ENCODE results near the gene PRDM7. TPM values are rescaled to one million over a fixed set of nuclear protein-coding genes. Genes with fewer than 3 reads are reported as not detected.
"Not testable (repeated sequence)": the region's sequence is repeated elsewhere in the genome, so short reads cannot be mapped to it uniquely, and the experiment has no call there.

Gene PRDM7
- polyA plus RNA-seq, 10 donors: 0.11 to 0.14 TPM; not detected in 8

- DNase-seq: no peak
These were observed 61.4 kb downstream of the PRDM7 start for GRCh38 chr16:90015586-90016338.

- DNase-seq: no peak
These were observed 64.0 kb downstream of the PRDM7 start for GRCh38 chr16:90012991-90013745.

GRCh38 chr16:90011908-90012501 lies 65.1 kb downstream of the PRDM7 start:
- DNase-seq: no peak

GRCh38 chr16:90011508-90011819 lies 65.7 kb downstream of the PRDM7 start:
- DNase-seq: no peak

DNA sequence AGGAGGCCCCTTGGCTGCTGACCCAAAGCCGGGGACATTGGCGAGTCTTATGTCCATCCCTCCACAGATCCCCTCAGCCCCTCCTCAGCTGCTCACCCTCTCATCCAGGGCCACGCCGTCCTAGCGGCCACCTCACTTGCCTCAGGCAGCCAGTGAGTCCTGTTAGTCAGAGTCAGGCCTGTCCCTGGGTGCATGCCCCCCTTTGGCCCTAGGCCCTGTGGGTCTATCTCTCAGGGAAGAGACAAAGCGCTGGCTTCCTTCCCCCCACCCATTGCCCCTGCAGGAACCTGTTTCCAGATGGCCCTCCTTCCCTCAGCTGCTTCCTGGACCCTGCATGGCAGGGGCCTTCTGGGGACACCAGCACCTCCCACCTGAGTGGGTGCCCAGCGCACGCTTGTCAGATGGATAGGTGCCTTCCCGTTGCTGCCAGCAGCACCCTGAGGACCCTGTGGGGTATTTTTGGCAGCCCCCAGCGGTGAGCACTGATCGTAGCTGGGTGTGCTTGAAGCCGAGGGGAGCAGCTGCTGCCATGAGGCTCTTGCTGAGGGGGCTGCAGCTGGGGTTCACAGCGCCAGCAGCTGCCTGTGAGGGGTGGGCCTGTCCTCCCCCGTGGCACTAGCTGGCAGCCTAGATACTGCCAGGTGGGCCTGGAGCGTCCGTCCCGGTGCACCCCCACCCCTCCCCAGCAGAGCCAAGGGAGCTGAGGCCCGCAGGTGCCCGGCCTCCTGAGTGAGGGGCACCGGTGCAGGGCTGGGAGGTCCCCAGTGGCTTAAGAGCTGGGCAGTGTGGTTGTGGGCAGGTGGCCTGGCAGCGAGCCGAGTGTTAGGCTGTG lies 66.2 kb downstream of the PRDM7 start:
- no peak for DNase-seq

DNA sequence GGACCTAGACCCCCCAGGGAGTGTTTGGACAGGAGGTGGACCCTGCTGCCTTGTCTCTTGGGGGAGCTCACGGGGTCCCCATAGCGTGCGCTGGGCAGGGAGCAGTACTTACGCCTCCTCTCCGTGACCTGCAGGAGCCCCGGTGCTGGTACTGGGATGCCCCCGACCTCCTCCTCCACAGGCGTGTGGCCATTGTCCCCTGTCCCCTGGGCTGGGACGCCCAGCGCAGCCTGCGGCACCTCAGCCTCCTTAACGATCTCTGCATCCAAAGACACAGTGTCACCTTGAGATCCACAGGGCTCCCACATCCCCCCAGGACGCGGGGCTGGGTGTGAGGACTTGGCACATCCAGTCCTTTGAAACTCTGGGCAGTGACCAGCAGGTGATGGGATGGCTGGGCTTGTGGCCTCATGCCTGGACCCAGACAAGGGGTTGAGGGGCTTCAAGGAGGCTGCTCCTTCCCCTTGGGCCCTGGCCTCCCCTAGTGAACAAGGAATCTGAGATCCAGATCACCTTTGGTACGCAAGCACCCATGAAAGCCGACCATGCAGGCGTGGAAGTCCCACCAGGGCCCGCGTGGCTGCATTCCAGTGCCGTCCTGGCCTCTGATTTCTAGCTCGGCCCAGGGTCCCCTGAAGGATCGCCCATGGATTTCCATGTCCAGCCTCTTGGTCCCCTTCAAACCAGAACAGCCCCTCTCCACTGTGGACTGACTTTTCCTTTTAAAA lies 67.8 kb downstream of the PRDM7 start:
- no peak for DNase-seq

- DNase-seq: no peak
These were observed 68.4 kb downstream of the PRDM7 start for GRCh38 chr16:90008708-90009145.

DNA sequence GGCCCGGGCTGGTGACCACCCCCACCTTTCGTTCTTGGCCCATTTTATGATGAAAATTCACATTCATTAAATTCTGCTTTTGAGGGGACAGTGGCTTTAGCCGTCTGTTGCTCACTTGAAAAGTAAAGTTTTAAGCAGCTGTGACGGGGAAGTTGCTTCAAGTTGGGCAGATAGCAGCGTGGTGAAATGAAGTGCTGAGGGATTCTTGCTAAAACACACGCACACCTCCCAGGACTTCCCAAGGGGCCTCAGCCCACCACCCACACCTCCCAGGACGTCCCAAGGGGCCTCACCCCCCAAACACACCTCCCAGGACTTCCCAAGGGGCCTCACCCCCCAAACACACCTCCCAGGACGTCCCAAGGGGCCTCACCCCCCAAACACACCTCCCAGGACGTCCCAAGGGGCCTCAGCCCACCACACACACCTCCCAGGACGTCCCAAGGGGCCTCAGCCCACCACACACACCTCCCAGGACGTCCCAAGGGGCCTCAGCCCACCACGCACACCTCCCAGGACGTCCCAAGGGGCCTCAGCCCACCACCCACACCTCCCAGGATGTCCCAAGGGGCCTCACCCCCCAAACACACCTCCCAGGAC lies 69.4 kb downstream of the PRDM7 start:
- not testable (repeated sequence) for DNase-seq

DNA sequence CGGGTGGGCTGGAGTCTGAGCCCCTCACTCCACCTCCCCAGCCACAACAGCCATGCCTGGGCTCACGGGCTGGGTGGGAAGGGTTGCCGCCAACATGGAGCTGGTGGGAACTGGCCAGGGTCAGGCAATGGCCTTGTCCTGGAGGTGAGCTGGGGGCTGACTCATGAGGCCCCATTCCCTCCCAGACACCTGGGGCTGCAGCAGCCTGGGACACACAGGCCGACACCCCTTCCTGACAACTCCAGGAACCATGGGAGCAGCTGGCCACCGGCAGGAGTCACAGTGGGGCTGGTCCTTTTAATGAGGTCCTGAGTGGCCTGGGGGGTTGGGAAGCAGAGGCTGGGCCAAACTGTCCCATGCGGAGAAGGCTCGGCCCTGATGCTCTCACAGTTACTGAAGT lies 70.1 kb downstream of the PRDM7 start:
- DNase-seq: no peak

Other genes with a start within 250 kb of the PRDM7 start
- 1 to 10 TPM; 1.6 to 4.9 (median 2.7) TPM for gene SPIRE2, start 248.9 kb downstream of the PRDM7 start, polyA plus RNA-seq (ENCODE audit: insufficient read length in 10 of 10)
- gene TCF25, start 203.7 kb downstream of the PRDM7 start, polyA plus RNA-seq (ENCODE audit: insufficient read length in 10 of 10): 100 to 1,000 TPM in 5 of 10 donors, 10 to 100 TPM in 5; 83.4 to 121 (median 99.3) TPM
- gene MC1R, start 158.5 kb downstream of the PRDM7 start, polyA plus RNA-seq (ENCODE audit: insufficient read length in 10 of 10): 1 to 10 TPM in 9 of 10 donors, under 1 TPM in 1; 0.90 to 3.0 (median 1.8) TPM
- 10 to 100 TPM in 3 of 10 donors, 1 to 10 TPM in 7; 4.5 to 14.5 (median 8.7) TPM for gene TUBB3, start 154.0 kb downstream of the PRDM7 start, polyA plus RNA-seq (ENCODE audit: insufficient read length in 10 of 10)
- 10 to 100 TPM; 24.1 to 40.4 (median 32.2) TPM for gene DEF8, start 128.6 kb downstream of the PRDM7 start, polyA plus RNA-seq (ENCODE audit: insufficient read length in 10 of 10)
- gene DBNDD1, start 57.9 kb downstream of the PRDM7 start, polyA plus RNA-seq (ENCODE audit: insufficient read length in 10 of 10): 10 to 100 TPM in 2 of 10 donors, 1 to 10 TPM in 8; 6.9 to 12.3 (median 8.4) TPM